Endothelial cell (in vitro differentiated cells): ENCODE data around the gene SERPINE1. TPM values are rescaled to one million over a fixed set of nuclear protein-coding genes. Genes with fewer than 3 reads are reported as not detected.

Experiments used
- DNase-seq: peaks from one replicate; pipeline ENCODE4 v3.0.0; 2021; ENCODE audit warnings: low spot score
- H3K27ac Mint-ChIP-seq: one replicate; pipeline ENCODE4 v1.8.0; 2021; ENCODE audit warnings: mixed read lengths, inconsistent platforms; ENCODE audit not compliant: unreplicated experiment
- H3K27me3 Mint-ChIP-seq: one replicate; pipeline ENCODE4 v1.8.0; 2021; ENCODE audit warnings: mild to moderate bottlenecking, moderate library complexity, mixed read lengths, inconsistent platforms; ENCODE audit not compliant: unreplicated experiment
- H3K36me3 Mint-ChIP-seq: one replicate; pipeline ENCODE4 v1.8.0; 2021; ENCODE audit warnings: mild to moderate bottlenecking, low read depth, mixed read lengths, inconsistent platforms; ENCODE audit not compliant: unreplicated experiment
- H3K4me1 Mint-ChIP-seq: one replicate; pipeline ENCODE4 v1.8.0; 2021; ENCODE audit warnings: mild to moderate bottlenecking, mixed read lengths, inconsistent platforms; ENCODE audit not compliant: unreplicated experiment
- H3K4me3 Mint-ChIP-seq: one replicate; pipeline ENCODE4 v1.8.0; 2021; ENCODE audit warnings: mild to moderate bottlenecking, mixed read lengths, inconsistent platforms; ENCODE audit not compliant: unreplicated experiment
- H3K9me3 Mint-ChIP-seq: one replicate; pipeline ENCODE4 v1.8.0; 2021; ENCODE audit warnings: mixed read lengths, inconsistent platforms; ENCODE audit not compliant: unreplicated experiment
- CTCF ChIP-seq: fragments of 200-600 bp; sonication (generic); IDR thresholded peaks from one replicate; pipeline ENCODE4 v1.5.0; 2021; ENCODE audit warnings: antibody characterized with exemption; ENCODE audit not compliant: unreplicated experiment
- total RNA-seq: library from RNA; stranded (reverse); fragmentation: NEBNext Ultra II Directional; extraction: Animal tissue kit (Norgen Biotek cat#: 25700); gene quantifications from one replicate; pipeline ENCODE4 v1.2.1, GENCODE V29; 2021; ENCODE audit not compliant: unreplicated experiment

The SERPINE1 gene
- total RNA-seq, 1 donor from 2014 or later = 0.80 TPM

DNA sequence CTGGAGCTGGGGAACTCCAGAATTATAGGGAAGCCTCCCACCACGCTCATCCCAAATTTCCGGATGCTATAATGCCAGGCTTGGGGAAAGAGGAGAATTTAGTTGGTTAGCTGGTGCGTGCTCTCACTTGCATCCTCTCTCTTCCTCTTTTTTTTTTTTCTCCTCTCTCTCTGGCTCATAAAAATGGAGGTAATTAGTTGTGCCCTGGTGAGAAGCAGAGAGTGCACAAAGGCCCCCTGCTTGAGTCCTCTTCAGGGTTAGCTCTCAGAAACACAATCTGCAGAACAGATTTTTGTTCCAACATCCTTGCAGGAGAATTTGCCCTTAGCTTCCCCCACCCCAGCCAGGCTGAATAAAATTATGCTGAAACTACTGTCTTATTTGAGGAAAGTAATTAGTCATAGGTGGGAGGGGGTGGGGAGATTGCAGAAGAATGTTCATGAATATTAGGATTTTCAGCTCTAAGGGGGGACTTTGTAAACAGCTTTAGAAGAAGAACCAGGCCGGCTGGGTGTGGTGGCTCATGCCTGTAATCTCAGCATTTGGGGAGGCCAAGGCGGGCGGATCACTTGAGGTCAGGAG is 7.6 kb downstream of the SERPINE1 start:
- Mint-ChIP-seq H3K36me3 (no peaks in the 10 kb centered on the region), H3K27me3 (peaks cover 2% of the 10 kb centered on the region), H3K27ac (no peak overlapping the region), H3K9me3 (no peaks in the 10 kb centered on the region), H3K4me3 (no peak overlapping the region), H3K4me1 (peaks cover 7% of the 10 kb centered on the region)
- no peak for TF ChIP-seq CTCF
- no peak for DNase-seq

DNA sequence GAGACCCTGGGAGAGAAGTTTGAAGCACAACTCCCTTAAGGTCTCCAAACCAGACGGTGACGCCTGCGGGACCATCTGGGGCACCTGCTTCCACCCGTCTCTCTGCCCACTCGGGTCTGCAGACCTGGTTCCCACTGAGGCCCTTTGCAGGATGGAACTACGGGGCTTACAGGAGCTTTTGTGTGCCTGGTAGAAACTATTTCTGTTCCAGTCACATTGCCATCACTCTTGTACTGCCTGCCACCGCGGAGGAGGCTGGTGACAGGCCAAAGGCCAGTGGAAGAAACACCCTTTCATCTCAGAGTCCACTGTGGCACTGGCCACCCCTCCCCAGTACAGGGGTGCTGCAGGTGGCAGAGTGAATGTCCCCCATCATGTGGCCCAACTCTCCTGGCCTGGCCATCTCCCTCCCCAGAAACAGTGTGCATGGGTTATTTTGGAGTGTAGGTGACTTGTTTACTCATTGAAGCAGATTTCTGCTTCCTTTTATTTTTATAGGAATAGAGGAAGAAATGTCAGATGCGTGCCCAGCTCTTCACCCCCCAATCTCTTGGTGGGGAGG is 10.8 kb downstream of the SERPINE1 start:
- no peaks in the 10 kb centered on the region for H3K9me3 Mint-ChIP-seq
- no peak for DNase-seq
- H3K36me3 Mint-ChIP-seq = no peaks in the 10 kb centered on the region
- peaks cover 2% of the 10 kb centered on the region for H3K27me3 Mint-ChIP-seq
- no peak overlapping the region for H3K4me3 Mint-ChIP-seq
- TF ChIP-seq CTCF = no peak
- peaks cover 7% of the 10 kb centered on the region for H3K4me1 Mint-ChIP-seq
- no peak overlapping the region for H3K27ac Mint-ChIP-seq

- no peak overlapping the region for H3K4me3 Mint-ChIP-seq
- H3K27me3 Mint-ChIP-seq = peaks cover under 1% of the 10 kb centered on the region
- peak; percentile 84 for TF ChIP-seq CTCF
- peak; percentile 66 for DNase-seq
- H3K9me3 Mint-ChIP-seq = no peaks in the 10 kb centered on the region
- H3K27ac Mint-ChIP-seq = no peak overlapping the region
- peaks cover 7% of the 10 kb centered on the region for H3K4me1 Mint-ChIP-seq
- H3K36me3 Mint-ChIP-seq = no peaks in the 10 kb centered on the region
Observed at GRCh38 chr7:101138213-101138870, 11.4 kb downstream of the SERPINE1 start.

DNA sequence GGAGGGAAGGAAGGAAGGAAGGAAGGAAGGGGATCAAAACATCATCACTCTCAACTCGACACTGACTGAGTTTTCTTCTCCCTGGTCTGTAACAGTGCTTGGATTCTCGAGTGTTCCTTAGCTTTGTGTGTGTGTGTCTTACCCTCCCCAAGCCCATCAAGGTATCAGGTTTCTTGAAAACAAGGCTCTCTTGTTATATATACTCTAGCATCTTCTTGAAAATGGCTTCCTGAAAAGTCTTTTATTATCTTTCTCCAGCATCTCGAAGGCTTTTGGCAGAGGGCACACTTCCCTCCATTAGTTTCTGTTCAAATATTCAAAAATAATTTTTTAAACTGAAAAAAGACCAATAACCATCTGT is 13.4 kb downstream of the SERPINE1 start:
- H3K27ac Mint-ChIP-seq = no peak overlapping the region
- TF ChIP-seq CTCF = no peak
- H3K36me3 Mint-ChIP-seq = no peaks in the 10 kb centered on the region
- no peaks in the 10 kb centered on the region for H3K9me3 Mint-ChIP-seq
- DNase-seq = no peak
- peaks cover 1% of the 10 kb centered on the region for H3K27me3 Mint-ChIP-seq
- peaks cover 7% of the 10 kb centered on the region for H3K4me1 Mint-ChIP-seq
- no peak overlapping the region for H3K4me3 Mint-ChIP-seq

DNA sequence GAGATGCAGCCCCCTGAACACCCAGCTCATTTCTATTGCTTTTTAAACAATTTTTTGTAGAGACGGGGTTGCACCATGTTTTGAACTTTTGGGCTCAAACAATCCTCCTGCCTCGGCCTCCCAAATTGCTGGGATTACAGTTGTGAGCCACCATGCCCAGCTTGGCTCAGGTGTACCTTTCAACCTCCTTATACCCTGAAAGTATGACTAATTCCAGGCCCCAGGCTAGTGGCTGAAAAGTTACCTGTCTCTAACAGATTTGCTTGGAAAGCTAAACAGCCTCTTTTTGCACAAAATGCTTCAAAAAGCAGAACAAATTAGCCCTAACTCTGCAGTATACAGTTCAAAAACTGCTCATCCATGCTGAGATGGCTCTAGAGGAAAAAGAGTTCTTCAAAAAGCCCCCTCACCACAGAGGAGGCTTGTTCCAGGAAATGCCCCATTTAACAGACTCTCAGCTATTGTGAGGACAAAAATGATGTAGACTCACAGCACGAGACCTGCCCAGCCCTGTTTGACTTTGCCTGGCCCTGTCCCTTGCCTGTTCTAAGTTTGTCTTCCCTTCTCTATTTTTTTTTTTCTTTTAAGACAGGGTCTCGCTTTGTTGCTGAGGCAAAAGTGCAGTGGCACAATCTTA is 14.0 kb downstream of the SERPINE1 start:
- peaks cover 7% of the 10 kb centered on the region for H3K4me1 Mint-ChIP-seq
- TF ChIP-seq CTCF = no peak
- H3K9me3 Mint-ChIP-seq = no peaks in the 10 kb centered on the region
- no peak overlapping the region for H3K27ac Mint-ChIP-seq
- no peak for DNase-seq
- H3K36me3 Mint-ChIP-seq = no peaks in the 10 kb centered on the region
- H3K4me3 Mint-ChIP-seq = no peak overlapping the region
- H3K27me3 Mint-ChIP-seq = peaks cover 1% of the 10 kb centered on the region
